Stimulated activated CD4-positive, alpha-beta T cell treated with anti-CD3 and anti-CD28 coated beads, Interleukin-4, amount 100 ng/mL, for 1 hour (primary cell): Measurements from ENCODE around the gene C1QTNF1.
"Not testable (repeated sequence)": the region's sequence is repeated elsewhere in the genome, so short reads cannot be mapped to it uniquely, and the experiment has no call there.

Experiments
- DNase-seq: peaks from one replicate; pipeline ENCODE4 v3.0.0-alpha.2; 2020

The C1QTNF1 gene

GRCh38 chr17:79026376-79027273 is 2.7 kb downstream of the C1QTNF1 start:
- no peak for DNase-seq

GRCh38 chr17:79027274-79027924 is 3.4 kb downstream of the C1QTNF1 start:
- DNase-seq, result no peak

GRCh38 chr17:79027925-79028491 is 4.0 kb downstream of the C1QTNF1 start:
- no peak for DNase-seq

- no peak for DNase-seq
Observed at GRCh38 chr17:79028496-79029326, 4.7 kb downstream of the C1QTNF1 start.

- no peak for DNase-seq
Observed at GRCh38 chr17:79029327-79030009, 5.5 kb downstream of the C1QTNF1 start.

- not testable (repeated sequence) for DNase-seq
Observed at GRCh38 chr17:79030636-79031035, 6.7 kb downstream of the C1QTNF1 start.

- no peak for DNase-seq
Observed at GRCh38 chr17:79031996-79032875, 8.3 kb downstream of the C1QTNF1 start.

- no peak for DNase-seq
Observed at GRCh38 chr17:79033046-79033616, 9.2 kb downstream of the C1QTNF1 start.

GRCh38 chr17:79033741-79034501 is 10.0 kb downstream of the C1QTNF1 start:
- DNase-seq, result no peak

- DNase-seq, result no peak
Observed at GRCh38 chr17:79034931-79035485, 11.0 kb downstream of the C1QTNF1 start.

GRCh38 chr17:79035686-79036085 is 11.7 kb downstream of the C1QTNF1 start:
- no peak for DNase-seq

GRCh38 chr17:79036181-79036580 is 12.2 kb downstream of the C1QTNF1 start:
- no peak for DNase-seq

- DNase-seq, result no peak
Observed at GRCh38 chr17:79036596-79036995, 12.6 kb downstream of the C1QTNF1 start.

- DNase-seq, result no peak
Observed at GRCh38 chr17:79038545-79039135, 14.7 kb downstream of the C1QTNF1 start.

- no peak for DNase-seq
Observed at GRCh38 chr17:79039171-79039570, 15.2 kb downstream of the C1QTNF1 start.

GRCh38 chr17:79039886-79040285 is 15.9 kb downstream of the C1QTNF1 start:
- no peak for DNase-seq

GRCh38 chr17:79041041-79041570 is 17.1 kb downstream of the C1QTNF1 start:
- DNase-seq, result no peak

- no peak for DNase-seq
Observed at GRCh38 chr17:79041723-79042420, 17.9 kb downstream of the C1QTNF1 start.
